H1 (cell line): ENCODE measurements around the gene MGAT5. TPM values are rescaled to one million over a fixed set of nuclear protein-coding genes. Genes with fewer than 3 reads are reported as not detected.

Experiments used
- CTCF ChIA-PET: fragments of 300-600 bp; sonication (Branson Sonifier 250); formaldehyde crosslinking; loops from one replicate; lab custom pipeline; 2021; ENCODE audit not compliant: partially characterized antibody; lab: Charles Lee
- POLR2A ChIA-PET: fragments of 300-600 bp; sonication (Branson Sonifier 250); formaldehyde crosslinking; loops from one replicate; lab custom pipeline; 2021; ENCODE audit warnings: inconsistent platforms; ENCODE audit not compliant: partially characterized antibody; lab: Charles Lee
- DNase-seq, 2 experiments: peaks; one replicate each; pipeline versions ENCODE4 v3.0.0 to v3.0.0-alpha.2; 2010 to 2022; ENCODE audit warnings: low spot score in 2 of 2, low read depth in 1 of 2, mixed read lengths in 1 of 2
- FAIRE-seq: peaks from 2 replicates; lab custom pipeline; 2011; peaks lifted over from hg19 to GRCh38; lab: Jason Lieb, UNC
- H2AFZ ChIP-seq: 2 replicates; pipeline ENCODE4 v1.8.1; 2012; ENCODE audit warnings: low read length, inconsistent platforms
- H2AK5ac ChIP-seq: 2 replicates; pipeline ENCODE4 v1.6.1; 2013; ENCODE audit warnings: low read depth, low read length
- H2BK120ac ChIP-seq: replicated peaks from 2 replicates; pipeline ENCODE3; 2013; ENCODE audit warnings: low read depth, low read length, inconsistent platforms
- H2BK12ac ChIP-seq: 2 replicates; pipeline ENCODE4 v1.6.1; 2013; ENCODE audit warnings: low read depth, low read length
- H2BK15ac ChIP-seq: 2 replicates; pipeline ENCODE4 v1.6.1; 2013; ENCODE audit warnings: low read length
- H2BK20ac ChIP-seq: 2 replicates; pipeline ENCODE4 v1.6.1; 2013; ENCODE audit warnings: low read length
- H2BK5ac ChIP-seq: 2 replicates; pipeline ENCODE4 v1.6.1; 2013; ENCODE audit warnings: low read depth, low read length
- H3K14ac ChIP-seq: 2 replicates; pipeline ENCODE4 v1.6.1; 2013; ENCODE audit warnings: inconsistent platforms; ENCODE audit not compliant: insufficient read length
- H3K18ac ChIP-seq: 2 replicates; pipeline ENCODE4 v1.6.1; 2013; ENCODE audit warnings: low read length; ENCODE audit errors: extremely low read depth
- H3K23ac ChIP-seq: 2 replicates; pipeline ENCODE4 v1.6.1; 2013; ENCODE audit warnings: inconsistent platforms; ENCODE audit not compliant: insufficient read length
- H3K23me2 ChIP-seq: 2 replicates; pipeline ENCODE4 v1.6.1; 2013; ENCODE audit warnings: low read depth, low read length
- H3K27ac ChIP-seq: 2 replicates; pipeline ENCODE4 v1.6.1; 2011; ENCODE audit warnings: low read depth, low read length, inconsistent platforms
- H3K27me3 ChIP-seq, 4 experiments: replicated peaks in 1 of 4; 1 replicate in 1 of 4; 2 replicates in 3 of 4; pipeline versions ENCODE4 v1.6.1 to v1.8.1; 2011 to 2013; ENCODE audit warnings: low read length in 3 of 4, mild to moderate bottlenecking in 3 of 4, inconsistent platforms in 2 of 4, mixed read lengths in 2 of 4, moderate library complexity in 1 of 4; ENCODE audit not compliant: control insufficient read depth in 3 of 4, insufficient read depth in 3 of 4; ENCODE audit errors: extremely low read depth in 1 of 4
- H3K36me3 ChIP-seq, 4 experiments: 2 replicates each; pipeline versions ENCODE4 v1.6.1 to v1.8.1; 2011 to 2013; ENCODE audit warnings: mild to moderate bottlenecking in 4 of 4, low read length in 3 of 4, moderate library complexity in 2 of 4, control low read depth in 1 of 4, inconsistent platforms in 1 of 4; ENCODE audit not compliant: insufficient read depth in 4 of 4, control insufficient read depth in 2 of 4
- H3K4ac ChIP-seq: replicated peaks from 2 replicates; pipeline ENCODE3; 2013; ENCODE audit warnings: low read length, low read depth, mixed read lengths, inconsistent platforms; ENCODE audit not compliant: insufficient read length
- H3K4me1 ChIP-seq, 4 experiments: replicated peaks in 1 of 4; 1 replicate in 1 of 4; 2 replicates in 3 of 4; pipeline versions ENCODE4 v1.6.1 to v1.8.1; 2011 to 2013; ENCODE audit warnings: low read length in 3 of 4, inconsistent platforms in 2 of 4, mixed read lengths in 1 of 4; ENCODE audit not compliant: insufficient read depth in 4 of 4, control insufficient read depth in 3 of 4
- H3K4me2 ChIP-seq, 2 experiments: 2 replicates each; pipeline versions ENCODE4 v1.6.1 to v1.8.1; 2011 to 2013; ENCODE audit warnings: low read depth in 2 of 2, low read length in 2 of 2, control low read depth in 1 of 2, inconsistent platforms in 1 of 2, mild to moderate bottlenecking in 1 of 2; ENCODE audit not compliant: insufficient read depth in 1 of 2
- H3K4me3 ChIP-seq, 4 experiments: fragments of 200-600, 300-600 bp in 1 of 4; sonication (generic), shearing (Covaris generic), sonication (Bioruptor Twin) in 1 of 4; 2 replicates each; pipeline versions ENCODE4 v1.5.1 to v1.8.1; 2011 to 2016; ENCODE audit warnings: low read length in 4 of 4, low read depth in 3 of 4, control low read depth in 2 of 4, inconsistent platforms in 2 of 4, mild to moderate bottlenecking in 2 of 4, mixed read lengths in 1 of 4, moderate library complexity in 1 of 4; ENCODE audit not compliant: insufficient read depth in 2 of 4; ENCODE audit errors: extremely low read depth in 1 of 4
- H3K56ac ChIP-seq: replicated peaks from 2 replicates; pipeline ENCODE3; 2013; ENCODE audit warnings: low read depth, mild to moderate bottlenecking, mixed read lengths, low read length, inconsistent platforms; ENCODE audit not compliant: insufficient read length
- H3K79me1 ChIP-seq: 2 replicates; pipeline ENCODE4 v1.6.1; 2013; ENCODE audit warnings: low read depth, low read length, control low read depth
- H3K79me2 ChIP-seq, 2 experiments: 2 replicates each; pipeline versions ENCODE4 v1.6.1 to v1.8.1; 2012 to 2013; ENCODE audit warnings: low read length in 2 of 2, mild to moderate bottlenecking in 2 of 2, inconsistent platforms in 1 of 2; ENCODE audit not compliant: insufficient read depth in 2 of 2, control insufficient read depth in 1 of 2
- H3K9ac ChIP-seq, 4 experiments: replicated peaks in 1 of 4; 1 replicate in 1 of 4; 2 replicates in 3 of 4; pipeline versions ENCODE4 v1.6.1 to v1.8.1; 2011 to 2013; ENCODE audit warnings: low read depth in 3 of 4, low read length in 3 of 4, control low read depth in 2 of 4, mild to moderate bottlenecking in 2 of 4, moderate library complexity in 2 of 4, inconsistent platforms in 1 of 4; ENCODE audit errors: extremely low read depth in 1 of 4
- H3K9me3 ChIP-seq, 2 experiments: 2 replicates each; pipeline versions ENCODE4 v1.6.1 to v1.8.1; 2012 to 2013; ENCODE audit warnings: mild to moderate bottlenecking in 2 of 2, moderate library complexity in 2 of 2, control low read depth in 1 of 2, inconsistent platforms in 1 of 2, low read depth in 1 of 2, low read length in 1 of 2, mixed read lengths in 1 of 2; ENCODE audit not compliant: insufficient read depth in 2 of 2
- H4K20me1 ChIP-seq, 2 experiments: replicated peaks in 1 of 2; 2 replicates each; pipeline versions ENCODE3 to v1.8.1; 2011 to 2013; ENCODE audit warnings: inconsistent platforms in 2 of 2, low read length in 2 of 2, mild to moderate bottlenecking in 1 of 2; ENCODE audit not compliant: insufficient read depth in 2 of 2, control insufficient read depth in 1 of 2
- H4K5ac ChIP-seq: 2 replicates; pipeline ENCODE4 v1.6.1; 2013; ENCODE audit warnings: low read length, low read depth, mixed read lengths, inconsistent platforms; ENCODE audit not compliant: insufficient read length
- H4K8ac ChIP-seq: 2 replicates; pipeline ENCODE4 v1.8.0; 2013; ENCODE audit warnings: mild to moderate bottlenecking, moderate library complexity, low read length, inconsistent platforms; ENCODE audit not compliant: insufficient read depth; ENCODE audit errors: extremely low read depth
- H4K91ac ChIP-seq: replicated peaks from 2 replicates; pipeline ENCODE3; 2013; ENCODE audit warnings: low read length, mixed read lengths, inconsistent platforms; ENCODE audit not compliant: insufficient read length
- BRCA1 ChIP-seq: IDR thresholded peaks from 2 replicates; pipeline ENCODE4 v1.6.1; 2012; ENCODE audit warnings: low read depth, low read length, improper control_type of control experiment
- KDM4A ChIP-seq: IDR thresholded peaks from one replicate; pipeline ENCODE4 v1.7.1; 2012; ENCODE audit warnings: low read depth, mild to moderate bottlenecking, moderate library complexity, low read length, inconsistent platforms; ENCODE audit not compliant: severe bottlenecking
- TCF12 ChIP-seq: IDR thresholded peaks from 2 replicates; pipeline ENCODE4 v1.6.1; 2011; ENCODE audit warnings: low read depth, mild to moderate bottlenecking, low read length
- WGBS, 2 experiments: shearing (Covaris generic) in 1 of 2; methylation state at CpG; one replicate each; pipeline versions ENCODE4 v1.1.6 to v1.1.7; 2013 to 2015; ENCODE audit warnings: low lambda C conversion rate in 2 of 2, mixed read lengths in 2 of 2, inconsistent platforms in 1 of 2, low coverage in 1 of 2, missing lambda C conversion rate in 1 of 2; ENCODE audit not compliant: insufficient replicate concordance in 2 of 2, insufficient coverage in 1 of 2, insufficient read length in 1 of 2; ENCODE audit errors: extremely low coverage in 1 of 2, missing lambda C conversion rate in 1 of 2; 5-methylcytosine and 5-hydroxymethylcytosine counted together
- polyA plus RNA-seq, 7 experiments: library from polyadenylated mRNA; depleted of rRNA in 3 of 7; stranded (reverse) in 5 of 7; unstranded in 2 of 7; fragments of >200 nt in 5 of 7; fragments of 200-250 nt in 2 of 7; gene quantifications; 1 replicate in 5 of 7; 2 replicates in 1 of 7; 4 replicates in 1 of 7; pipeline versions ENCODE4 v1.2.1 to v1.2.3, GENCODE V29; 2011 to 2013; ENCODE audit warnings: missing spikeins in 2 of 7, mixed read lengths in 2 of 7
- total RNA-seq: library from RNA; stranded (reverse); fragmentation: NEBNext Ultra II Directional; extraction: Animal tissue kit (Norgen Biotek cat#: 25700); gene quantifications from 2 replicates; pipeline ENCODE4 v1.2.1, GENCODE V29; 2021

The MGAT5 gene
- total and polyA plus RNA-seq, 2 of the 8 experiments (the other 6 are each of a cell fraction or from before 2014, with no cell fraction given), result 11.2 to 49.2 TPM

DNA sequence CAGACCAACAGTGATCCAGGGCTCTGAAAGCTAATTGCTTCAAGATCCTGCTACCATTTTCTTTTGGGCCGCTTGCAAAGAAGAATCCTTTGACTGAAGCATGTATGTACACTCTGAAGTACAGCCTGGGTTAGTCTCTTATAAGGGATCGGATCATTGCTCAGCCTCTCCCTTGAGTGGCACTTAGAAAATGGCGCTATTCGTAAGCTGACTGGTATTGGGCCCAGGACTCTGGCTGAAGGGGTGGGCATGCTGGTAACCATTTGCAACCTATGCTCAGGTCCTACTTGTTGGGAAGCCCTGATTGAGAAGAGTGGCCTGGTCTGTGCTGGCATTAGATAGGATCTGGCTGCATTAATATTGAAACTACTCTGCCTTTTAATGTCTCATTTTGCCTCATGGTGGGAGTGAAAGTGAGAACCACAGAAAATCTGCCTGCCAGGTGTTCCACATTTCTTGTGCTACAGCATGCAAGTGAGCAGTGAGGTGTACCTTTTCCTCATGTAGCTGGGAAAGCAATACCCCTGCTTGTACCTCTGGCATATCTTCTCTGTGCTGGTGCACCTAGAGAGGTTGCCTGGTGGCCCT lies 661 bp upstream of the MGAT5 start:
- H3K4me2 ChIP-seq, result no peak overlapping the region
- no peak overlapping the region for H4K91ac ChIP-seq
- ChIA-PET POLR2A (no interaction called here), CTCF (interaction anchor here (1.6 to 3.3 kb wide), 4 partner anchors 9 to 198 kb away, joined by 5 to 22 read pairs (median 7); no protein-coding TSS in a partner anchor)
- H2AFZ ChIP-seq, result no peak overlapping the region
- no peaks in the 10 kb centered on the region for H3K4me1 ChIP-seq
- H4K8ac ChIP-seq, result no peak overlapping the region
- no peak overlapping the region for H4K5ac ChIP-seq
- H3K27me3 ChIP-seq, result no peaks in the 10 kb centered on the region
- no peak overlapping the region for H3K4me3 ChIP-seq
- no peak overlapping the region for H3K9ac ChIP-seq
- no peak overlapping the region for H3K23ac ChIP-seq
- H4K20me1 ChIP-seq, result peaks cover 0 to 2% of the 10 kb centered on the region in 2 experiments
- no peak overlapping the region for H2BK12ac ChIP-seq
- no peaks in the 10 kb centered on the region for H3K9me3 ChIP-seq
- 83% methylated on average over 4 of the region's 4 CpGs; no CpG with 5 or more reads in 1 of the 2 experiments for WGBS, 2 experiments
- H3K36me3 ChIP-seq, result peaks cover 0 to 10% (median 1%) of the 10 kb centered on the region in 4 experiments; a peak in 3 of 8 replicates
- H3K14ac ChIP-seq, result no peak overlapping the region
- DNase-seq (no peak), FAIRE-seq (no peak)
- no peak overlapping the region for H3K4ac ChIP-seq
- no peak overlapping the region for H3K18ac ChIP-seq
- no peak overlapping the region for H3K27ac ChIP-seq
- H3K79me2 ChIP-seq, result peaks cover 0 to 42% of the 10 kb centered on the region in 2 experiments; a peak in 1 of 4 replicates
- H3K56ac ChIP-seq, result no peak overlapping the region
- no peak overlapping the region for H2BK15ac ChIP-seq
- no peak overlapping the region for H2BK5ac ChIP-seq
- no peak overlapping the region for H2BK20ac ChIP-seq
- H3K79me1 ChIP-seq, result peaks cover 6% of the 10 kb centered on the region
- no peak overlapping the region for H2BK120ac ChIP-seq
- H2AK5ac ChIP-seq, result no peak overlapping the region
- no peaks in the 10 kb centered on the region; the same call in 1 of the 2 replicates for H3K23me2 ChIP-seq
- TF ChIP-seq BRCA1 (no peak), KDM4A (no peak), TCF12 (no peak)
